Midbrain (tissue), 1 donor: Measurements from ENCODE around the gene TEAD2.

Experiments used
- DNase-seq: peaks from one replicate; lab custom pipeline; 2025; lab: John Stamatoyannopoulos, UW

The TEAD2 gene

GRCh38 chr19:49348305-49349189 is 13.7 kb downstream of the TEAD2 start:
- DNase-seq: no peak

GRCh38 chr19:49347835-49348234 is 14.4 kb downstream of the TEAD2 start:
- DNase-seq: peak; percentile 4

- DNase-seq: no peak
Observed at GRCh38 chr19:49347191-49347590, 15.0 kb downstream of the TEAD2 start.

GRCh38 chr19:49344505-49345423 is 17.5 kb downstream of the TEAD2 start:
- DNase-seq: no peak

- DNase-seq: no peak
Observed at GRCh38 chr19:49343123-49343522, 19.1 kb downstream of the TEAD2 start.

- no peak for DNase-seq
Observed at GRCh38 chr19:49342291-49342721, 19.9 kb downstream of the TEAD2 start.

GRCh38 chr19:49340865-49341718 is 21.1 kb downstream of the TEAD2 start:
- no peak for DNase-seq

- DNase-seq: no peak
Observed at GRCh38 chr19:49340069-49340864, 21.9 kb downstream of the TEAD2 start.

- peak; percentile 65 for DNase-seq
Observed at GRCh38 chr19:49339301-49340068, 22.7 kb downstream of the TEAD2 start.

- no peak for DNase-seq
Observed at GRCh38 chr19:49338691-49339300, 23.4 kb downstream of the TEAD2 start.

- DNase-seq: no peak
Observed at GRCh38 chr19:49338023-49338677, 24.1 kb downstream of the TEAD2 start.

GRCh38 chr19:49337267-49338022 is 24.8 kb downstream of the TEAD2 start:
- no peak for DNase-seq

- DNase-seq: no peak
Observed at GRCh38 chr19:49336482-49337266, 25.5 kb downstream of the TEAD2 start.

- no peak for DNase-seq
Observed at GRCh38 chr19:49335784-49336481, 26.3 kb downstream of the TEAD2 start.

GRCh38 chr19:49335071-49335783 is 27.0 kb downstream of the TEAD2 start, which contains the start of gene CD37:
CD37 (plus strand) TSS chr19:49335406; CDS start chr19:49335541, 135 bp downstream.
- no peak for DNase-seq

GRCh38 chr19:49333811-49334288 is 28.4 kb downstream of the TEAD2 start:
- DNase-seq: no peak
